GM21528 (cell line): ENCODE measurements around the gene AJAP1.

Experiments
- ATAC-seq: cut with Tn5 transposase; IDR thresholded peaks from one replicate; pipeline ENCODE4 v1.9.1; 2021; ENCODE audit warnings: mild to moderate bottlenecking, moderate library complexity; ENCODE audit not compliant: unreplicated experiment, low FRiP score

The AJAP1 gene

GRCh38 chr1:4630561-4630960, 23.8 kb upstream of the AJAP1 start:
- ATAC-seq: no peak

DNA sequence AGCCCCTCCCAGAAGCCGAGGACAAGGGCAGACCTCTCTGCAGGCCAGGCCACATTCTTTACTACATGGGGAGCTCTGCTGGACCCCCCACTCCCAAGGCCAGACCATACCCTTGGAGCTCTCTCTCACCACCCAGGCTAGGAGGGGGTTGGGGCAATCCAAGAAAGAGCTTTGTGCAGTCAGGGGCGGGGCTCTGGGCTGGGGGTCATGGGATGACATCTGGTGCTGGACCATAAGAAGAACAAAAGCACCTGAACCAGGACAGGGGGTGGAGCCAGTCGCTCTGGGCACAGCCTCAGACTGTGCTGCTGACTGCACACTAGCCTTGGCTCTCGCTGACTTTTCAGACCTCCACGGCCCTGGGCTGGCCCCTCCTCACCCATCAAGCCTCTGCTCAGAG, 23.1 kb upstream of the AJAP1 start:
- no peak for ATAC-seq

DNA sequence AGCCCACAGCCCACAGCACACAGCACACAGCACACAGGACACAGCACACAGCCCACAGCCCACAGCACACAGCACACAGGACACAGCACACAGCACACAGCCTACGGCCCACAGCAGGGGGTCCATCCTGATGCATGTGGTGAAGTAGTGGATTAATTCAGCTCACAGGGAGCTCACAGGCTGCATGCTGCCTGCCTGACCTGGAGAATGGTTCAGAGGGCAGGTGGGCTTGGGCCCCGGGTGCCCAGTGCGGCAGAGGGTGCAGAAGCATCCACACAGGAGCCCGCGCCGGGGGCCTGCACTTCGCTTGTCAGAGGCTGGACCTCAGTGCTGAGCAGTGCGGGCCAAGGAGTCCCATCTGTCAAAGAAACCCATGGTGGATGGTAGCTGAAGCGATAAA, 21.1 kb upstream of the AJAP1 start:
- ATAC-seq: no peak

DNA sequence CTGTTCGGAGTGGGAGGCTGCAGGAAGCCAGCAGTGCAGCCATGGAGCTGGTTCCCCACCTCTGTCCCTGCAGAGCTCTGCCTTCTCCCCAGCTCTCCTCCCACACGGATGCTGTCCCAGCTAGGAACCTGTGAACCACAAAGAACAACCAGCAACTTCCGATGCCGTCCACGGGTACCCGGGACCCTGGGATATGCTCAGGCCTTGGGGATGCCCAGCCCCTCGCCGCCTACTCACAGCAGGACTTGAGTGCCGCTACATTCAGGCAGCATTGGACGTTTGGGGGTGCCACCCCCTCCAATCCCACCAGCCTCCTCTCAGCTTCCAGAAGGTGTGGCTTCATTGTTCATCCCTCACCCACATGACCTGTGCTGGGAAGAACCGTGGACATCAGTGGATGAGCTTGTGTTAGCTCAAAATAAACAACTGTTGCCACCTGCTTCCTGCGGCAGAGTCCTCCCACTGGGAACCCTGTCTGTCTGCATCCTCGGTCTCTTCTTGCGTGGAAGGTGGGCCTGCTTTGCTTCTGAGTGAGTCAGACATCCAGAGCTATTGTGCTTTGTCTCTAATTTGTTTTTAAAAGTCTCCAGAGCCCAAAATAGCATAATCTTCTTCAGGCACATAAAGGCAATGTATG, 20.1 kb upstream of the AJAP1 start:
- ATAC-seq: no peak

DNA sequence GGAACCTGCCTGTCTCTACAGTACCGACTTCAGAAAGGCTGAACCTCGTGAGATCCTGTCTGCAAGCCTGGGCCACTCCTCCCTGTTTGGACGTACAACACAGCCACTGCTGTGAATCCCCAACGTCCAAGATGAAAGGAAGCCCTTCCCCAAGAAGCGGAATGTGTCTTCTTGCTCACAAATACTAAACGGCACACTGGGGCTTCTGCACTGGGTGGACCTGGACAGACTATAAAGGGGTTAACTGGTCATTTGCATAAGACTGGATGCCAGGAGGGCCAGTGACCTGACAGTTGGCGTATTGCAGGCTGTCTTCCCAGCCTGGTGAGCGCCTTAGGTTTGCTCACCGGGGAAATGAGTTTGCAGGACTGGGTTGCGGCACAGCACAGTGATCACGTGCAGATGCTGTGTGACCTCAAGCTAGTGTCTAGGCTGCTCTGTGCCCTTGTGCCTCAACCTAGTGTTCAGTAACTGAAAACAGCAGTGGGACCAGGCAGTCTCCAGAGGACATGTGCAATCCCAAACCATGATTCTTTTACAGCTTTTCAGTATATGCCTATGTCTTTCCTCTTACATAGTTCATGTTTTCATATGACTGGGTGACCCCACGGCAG, 19.5 kb upstream of the AJAP1 start:
- ATAC-seq: no peak

GRCh38 chr1:4636186-4636585, 18.2 kb upstream of the AJAP1 start:
- ATAC-seq: no peak

DNA sequence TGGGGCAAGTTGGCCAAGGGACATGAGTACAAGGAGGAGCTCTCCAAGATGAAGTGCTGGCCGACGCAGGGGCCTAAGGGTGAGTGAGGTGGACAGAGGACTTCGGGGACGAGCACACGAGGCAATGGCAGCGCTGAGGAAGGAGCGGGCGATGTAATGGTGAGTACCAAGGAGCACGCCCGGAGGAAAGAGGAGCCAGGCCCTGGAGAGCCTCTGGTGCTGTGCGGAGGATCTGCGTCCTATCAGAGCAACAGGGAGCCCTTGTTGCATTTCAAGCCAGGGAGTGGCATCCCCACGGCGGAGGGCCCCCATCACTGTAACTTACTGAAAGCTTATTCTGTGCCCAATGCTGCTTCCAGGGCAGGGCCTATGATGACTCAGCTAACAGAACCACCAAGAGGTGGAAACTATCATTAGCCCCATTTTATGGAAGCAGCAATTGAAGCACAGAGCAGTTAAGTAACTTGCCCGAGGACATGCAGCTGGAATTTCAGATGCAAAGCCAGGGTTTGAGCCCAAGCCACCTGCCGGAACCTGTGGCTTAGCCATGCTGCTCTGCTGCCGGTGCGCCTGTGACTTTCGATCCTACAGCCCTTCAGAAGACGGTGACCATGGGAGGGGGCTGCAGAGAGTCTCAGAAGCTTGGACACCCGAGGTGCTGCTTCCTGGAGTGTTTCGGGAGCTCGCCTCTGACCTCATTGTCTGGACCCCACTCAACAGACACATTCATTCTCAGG, 17.6 kb upstream of the AJAP1 start:
- no peak for ATAC-seq

DNA sequence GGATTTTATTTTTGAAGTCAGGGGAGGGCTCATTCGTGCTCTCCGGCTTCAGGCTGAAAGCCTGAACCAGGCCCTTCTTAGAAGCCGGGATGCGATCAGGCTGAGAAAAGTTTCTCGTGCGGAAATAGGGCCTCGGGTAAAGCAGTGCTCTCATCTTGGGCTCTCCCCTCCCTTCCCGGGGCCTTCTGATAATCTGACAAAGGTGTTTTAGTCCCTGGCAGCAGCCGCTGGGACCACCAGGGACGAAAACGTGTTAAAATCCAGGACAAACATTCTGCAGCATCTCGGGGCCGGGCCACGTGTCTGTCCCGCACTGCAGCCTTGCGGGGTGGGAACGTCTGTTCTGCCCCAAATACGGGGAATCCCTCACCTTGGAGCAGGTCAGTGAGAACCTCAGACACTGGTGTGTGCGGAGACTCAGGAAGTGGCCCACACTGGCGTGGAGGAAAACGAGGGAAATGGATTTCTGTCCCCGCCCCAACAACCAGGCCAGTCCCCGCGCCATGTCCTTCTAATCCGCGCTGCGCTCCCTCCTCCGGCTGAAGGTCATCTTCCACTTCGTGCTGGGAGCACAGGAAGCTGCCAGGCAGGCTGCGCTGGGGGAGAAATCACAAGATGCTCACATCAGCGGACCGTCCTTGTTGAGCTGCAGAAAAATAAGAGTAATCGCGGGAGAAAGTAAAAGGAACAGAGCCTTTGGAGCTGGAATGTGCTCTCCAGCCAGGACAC, 16.6 kb upstream of the AJAP1 start:
- ATAC-seq: no peak

DNA sequence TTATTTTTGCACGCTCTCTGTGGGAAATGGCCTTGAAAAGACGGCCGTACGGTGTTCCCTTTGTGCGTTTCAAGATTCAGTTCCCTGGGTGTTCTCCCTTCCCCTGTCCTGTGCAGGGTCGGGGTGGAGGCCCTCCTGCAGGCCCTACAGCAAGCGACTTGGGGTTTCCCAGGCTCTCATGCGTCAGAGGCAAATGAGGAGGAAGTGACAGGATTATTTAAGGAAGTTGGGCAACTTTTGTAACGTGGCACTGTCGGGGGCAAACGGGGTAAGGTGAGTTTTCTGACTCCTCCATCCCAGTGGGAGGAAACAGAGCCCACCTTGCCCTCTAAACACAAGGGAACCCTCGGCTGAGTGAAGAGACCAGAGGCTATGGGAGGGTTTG, 16.1 kb upstream of the AJAP1 start:
- ATAC-seq: no peak

GRCh38 chr1:4640931-4641330, 13.5 kb upstream of the AJAP1 start:
- ATAC-seq: no peak

GRCh38 chr1:4647391-4647790, 7.0 kb upstream of the AJAP1 start:
- no peak for ATAC-seq

DNA sequence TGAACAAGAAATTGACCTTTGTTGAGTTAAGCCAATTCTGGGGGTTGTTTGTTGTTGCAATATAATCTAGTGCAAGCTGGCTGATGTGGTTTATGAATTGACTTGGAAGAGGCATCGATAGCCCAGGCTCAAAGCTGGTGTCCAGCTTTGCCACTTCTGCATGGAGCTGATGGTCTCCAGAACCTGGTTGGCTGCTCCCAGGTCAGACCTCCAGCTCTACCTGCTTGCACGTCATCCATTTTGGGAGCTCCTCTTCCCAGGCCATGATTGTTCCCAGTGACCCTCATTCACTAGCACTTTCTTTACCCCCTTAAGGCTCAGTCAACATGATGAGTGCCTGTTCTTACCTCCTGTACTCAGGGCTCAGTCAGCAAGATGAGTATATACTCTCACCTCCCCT, 5.8 kb upstream of the AJAP1 start:
- no peak for ATAC-seq

DNA sequence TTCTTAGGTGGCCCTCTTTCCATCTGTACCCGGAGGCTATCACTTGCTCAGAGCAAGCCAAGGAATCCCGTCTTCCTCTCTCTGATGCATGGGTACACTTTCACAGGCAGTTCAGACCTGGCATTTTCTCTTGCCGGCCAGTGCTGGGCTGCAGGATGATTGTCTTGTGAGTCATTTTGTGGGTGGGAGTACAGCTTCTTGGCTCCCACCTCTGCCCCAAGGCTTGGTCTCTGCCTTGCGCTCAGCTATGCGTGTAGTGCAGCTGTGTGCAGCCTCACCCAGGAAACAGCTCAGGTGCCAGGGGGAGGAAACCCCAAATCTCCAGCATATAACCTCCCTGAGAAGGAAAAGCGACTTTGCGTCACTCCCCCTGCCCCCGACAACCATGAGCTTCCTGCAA, 3.9 kb upstream of the AJAP1 start:
- ATAC-seq: no peak

DNA sequence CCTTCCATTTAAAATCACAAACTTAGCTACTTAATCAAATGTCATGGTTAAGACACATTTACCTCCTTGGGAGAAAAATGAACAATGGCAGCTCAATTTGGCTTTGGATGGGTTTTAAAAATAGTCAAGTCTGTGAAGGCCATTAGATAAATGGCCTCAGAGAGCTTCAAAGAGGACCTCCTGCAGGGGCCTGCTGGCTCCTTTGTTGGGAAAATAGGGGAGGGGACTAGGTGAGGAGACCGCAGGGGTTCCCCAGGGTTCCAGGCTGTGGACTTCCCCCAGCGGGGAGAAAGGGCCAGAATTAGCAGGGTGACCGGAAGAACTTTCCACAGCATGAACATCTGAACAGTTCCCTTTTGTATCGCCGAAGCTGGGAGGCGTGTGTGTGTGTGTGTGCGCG, 3.4 kb upstream of the AJAP1 start:
- no peak for ATAC-seq

- ATAC-seq: no peak
Observed at GRCh38 chr1:4652631-4653327, 1.6 kb upstream of the AJAP1 start.

DNA sequence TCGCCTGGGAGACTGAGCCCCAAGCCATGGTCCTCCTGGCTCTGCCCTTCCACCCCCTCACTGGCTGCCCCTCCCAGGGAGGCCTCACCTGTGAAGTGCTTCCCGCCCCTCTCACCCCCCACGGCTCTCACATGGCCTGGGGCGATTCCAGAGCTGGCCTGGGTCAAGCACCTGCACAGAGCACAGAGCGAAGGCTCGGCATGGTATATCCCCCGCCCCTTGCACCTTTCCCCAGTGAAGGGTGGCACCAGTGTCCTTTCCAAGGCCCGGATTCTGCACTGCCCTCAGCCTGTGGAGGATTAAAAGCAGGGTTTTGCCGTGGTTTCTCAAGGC, 1.1 kb upstream of the AJAP1 start:
- ATAC-seq: no peak

- no peak for ATAC-seq
Observed at GRCh38 chr1:4654764-4655673, 610 bp downstream of the AJAP1 start.

- ATAC-seq: no peak
Observed at GRCh38 chr1:4655674-4656532, 1.5 kb downstream of the AJAP1 start.

DNA sequence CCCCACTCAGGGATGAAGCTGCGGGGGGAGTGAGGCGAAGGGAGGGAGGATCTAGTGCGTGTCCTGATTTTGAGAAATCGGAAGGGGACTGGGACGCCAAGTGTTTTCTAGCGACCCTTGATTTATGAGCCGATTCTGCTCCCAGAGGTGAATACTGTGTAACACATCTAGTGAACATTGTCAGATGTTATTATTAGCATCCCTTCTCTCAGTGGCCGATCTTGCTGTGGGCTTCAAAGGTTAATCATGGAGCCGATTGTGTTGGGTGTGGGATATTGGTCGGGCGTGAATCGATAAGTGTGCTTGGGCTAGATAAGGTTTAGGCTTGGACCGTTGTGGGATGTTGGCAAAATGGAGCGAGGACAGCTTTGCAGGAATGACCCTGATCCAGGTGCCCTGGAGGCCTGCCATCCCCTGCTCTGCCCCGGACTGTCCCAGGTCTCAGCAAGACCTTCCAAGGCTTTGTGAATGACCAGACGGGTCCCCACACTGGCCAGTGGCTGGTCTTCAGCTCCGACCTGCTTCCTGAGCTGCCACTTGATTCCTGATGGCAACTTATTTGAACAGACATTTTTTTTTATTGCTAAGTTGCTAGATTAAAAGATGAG, 2.2 kb downstream of the AJAP1 start:
- no peak for ATAC-seq
